Stimulated activated CD4-positive, alpha-beta T cell treated with anti-CD3 and anti-CD28 coated beads, Interleukin-2, amount 100 ng/mL, for 24 hours (primary cell): ENCODE measurements around the gene NOP53.
"Not testable (repeated sequence)": the region's sequence is repeated elsewhere in the genome, so short reads cannot be mapped to it uniquely, and the experiment has no call there.

ENCODE experiments used
- DNase-seq, 2 donors: peaks; one replicate each; pipeline ENCODE4 v3.0.0-alpha.2; 2020

The NOP53 gene

DNA sequence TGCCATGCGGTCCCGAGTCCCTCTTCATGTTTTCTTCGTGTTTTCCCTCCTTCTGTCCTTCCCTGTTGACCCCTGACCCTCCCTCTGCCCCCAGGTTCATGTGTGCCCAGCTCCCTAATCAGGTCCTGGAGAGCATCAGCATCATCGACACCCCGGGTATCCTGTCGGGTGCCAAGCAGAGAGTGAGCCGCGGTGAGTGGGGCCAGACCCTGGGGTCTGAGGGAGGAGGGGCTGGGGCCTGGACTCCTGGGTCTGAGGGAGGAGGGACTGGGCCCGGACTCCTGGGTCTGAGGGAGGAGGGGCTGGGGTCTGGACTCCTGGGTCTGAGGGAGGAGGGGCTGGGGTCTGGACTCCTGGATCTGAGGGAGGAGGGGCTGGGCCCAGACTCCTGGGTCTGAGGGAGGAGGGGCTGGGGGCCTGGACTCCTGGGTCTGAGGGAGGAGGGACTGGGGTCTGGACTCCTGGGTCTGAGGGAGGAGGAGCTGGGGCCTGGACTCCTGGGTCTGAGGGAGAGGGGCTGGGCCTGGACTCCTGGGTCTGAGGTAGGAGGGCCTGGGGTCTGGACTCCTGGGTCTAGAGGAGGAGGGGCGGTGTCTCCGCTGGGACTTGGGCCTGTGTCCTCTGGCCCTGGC, 26.8 kb upstream of the NOP53 start:
- DNase-seq, result not testable (repeated sequence)

DNA sequence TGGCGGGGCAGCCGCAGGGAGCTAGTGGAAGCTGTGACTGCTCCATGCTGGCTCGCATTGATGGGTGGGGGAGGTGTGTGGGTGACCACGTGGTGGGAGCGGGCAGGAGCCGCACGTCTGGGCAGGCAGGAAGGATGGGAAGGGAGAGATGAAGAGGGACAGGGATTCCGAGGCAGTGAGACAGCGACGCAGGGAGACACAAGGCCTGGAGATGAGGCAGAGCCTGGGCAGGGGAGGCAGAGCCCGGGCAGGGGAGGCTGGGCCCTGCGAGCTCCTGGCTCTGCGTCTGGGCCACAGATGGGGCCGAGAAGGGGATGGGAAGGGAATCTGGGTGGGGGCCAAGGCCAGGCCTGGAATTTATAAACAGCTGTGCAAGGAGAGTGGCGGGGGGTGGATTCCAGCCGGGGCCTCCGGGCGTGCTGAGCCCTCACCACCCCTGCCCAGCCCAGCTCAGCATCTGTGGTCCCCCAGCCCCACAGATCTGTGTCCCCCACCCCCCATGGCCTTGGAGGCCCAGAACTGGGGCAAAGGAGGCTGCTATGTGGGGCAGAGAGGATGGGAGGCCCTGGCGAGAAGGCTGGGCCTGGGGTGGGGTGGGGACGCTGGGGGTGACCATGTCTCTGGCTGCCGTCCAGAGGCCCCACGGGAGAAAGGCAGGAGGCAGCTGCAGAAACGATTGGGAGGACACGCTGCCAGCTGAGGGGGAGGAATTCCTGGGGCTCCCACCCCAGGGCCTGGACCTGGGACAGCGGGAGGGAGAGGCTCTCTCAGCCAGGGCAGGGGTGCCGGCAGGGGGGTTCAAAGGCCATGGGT, 26.1 kb upstream of the NOP53 start:
- no peak for DNase-seq

DNA sequence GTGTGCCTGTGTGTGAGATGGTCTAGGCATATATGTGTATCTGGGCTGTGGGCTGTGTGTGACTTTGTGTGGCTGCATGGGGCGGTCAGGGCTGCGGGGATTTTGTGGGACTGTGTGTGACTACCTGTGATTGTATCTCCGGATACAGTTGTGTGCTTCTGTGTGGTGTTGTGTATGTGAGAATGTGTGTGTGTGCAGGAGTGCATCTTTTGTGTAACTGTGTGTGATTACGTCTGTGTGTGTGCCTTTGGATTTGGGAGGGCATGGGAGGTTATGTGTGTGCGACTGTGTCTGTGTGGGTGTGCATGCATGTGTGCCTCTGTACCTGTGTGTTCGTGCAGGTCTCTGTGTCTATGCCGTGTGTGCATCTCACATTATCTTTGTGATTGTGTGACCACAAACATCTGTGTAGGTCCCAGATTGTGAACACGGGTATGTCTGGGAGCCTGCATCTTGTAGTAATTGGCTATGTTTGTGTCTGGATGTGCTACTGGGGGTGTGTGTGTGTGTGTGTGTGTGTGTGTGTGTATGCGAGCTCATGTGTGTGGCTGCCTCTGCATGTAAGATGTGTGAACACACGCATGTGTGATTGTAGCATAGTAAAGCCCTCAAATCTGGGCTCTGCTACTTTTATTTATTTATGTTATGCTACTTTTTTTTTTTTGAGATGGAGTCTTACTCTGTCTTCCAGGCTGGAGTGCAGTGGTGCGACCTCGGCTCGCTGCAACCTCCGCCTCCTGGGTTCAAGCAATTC, 24.5 kb upstream of the NOP53 start:
- DNase-seq, result no peak

GRCh38 chr19:47723581-47723940, 21.8 kb upstream of the NOP53 start:
- DNase-seq, result no peak

GRCh38 chr19:47725759-47726401, 19.5 kb upstream of the NOP53 start:
- no peak for DNase-seq

DNA sequence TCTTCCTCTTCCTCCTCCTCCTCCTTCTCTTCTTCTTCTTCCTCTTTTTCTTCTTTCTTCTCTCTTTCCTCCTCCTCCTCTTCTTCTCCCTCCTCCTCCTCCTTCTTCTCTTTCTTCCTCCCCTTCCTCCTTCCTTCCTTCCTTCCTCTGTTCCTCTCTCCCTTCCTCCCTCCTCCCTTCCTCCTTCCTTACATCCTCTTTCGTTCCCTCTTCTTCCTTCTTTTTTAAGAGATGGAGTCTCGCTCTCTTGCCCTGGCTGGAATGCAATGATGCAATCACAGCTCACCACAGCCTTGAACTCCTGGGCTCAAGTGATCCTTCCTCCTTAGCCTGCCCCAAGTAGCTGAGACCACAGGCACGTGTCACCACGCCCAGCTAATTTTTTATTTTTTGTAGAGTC, 18.9 kb upstream of the NOP53 start:
- DNase-seq, result no peak

- DNase-seq, result not testable (repeated sequence)
These were observed 17.1 kb upstream of the NOP53 start for GRCh38 chr19:47728295-47728694.

DNA sequence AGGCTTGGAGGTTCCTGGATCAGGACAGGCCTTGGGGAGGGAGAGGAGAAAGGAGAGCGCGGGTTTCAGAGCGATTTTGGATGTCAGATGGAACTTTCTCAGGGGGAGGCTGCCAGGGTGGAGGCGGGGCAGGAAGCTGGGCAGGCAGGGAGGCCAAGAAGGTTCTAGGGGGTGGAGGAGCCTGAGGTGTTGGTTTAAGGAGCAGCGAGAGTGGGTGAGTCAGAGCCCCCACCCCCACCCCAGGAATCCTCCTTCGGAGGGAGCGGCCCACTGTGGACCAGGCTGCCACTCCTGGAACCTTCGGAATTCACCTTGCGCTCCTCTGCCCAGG, 15.9 kb upstream of the NOP53 start:
- peak in 1 of 2 donors; percentile 35 for DNase-seq

GRCh38 chr19:47729799-47730520, 15.4 kb upstream of the NOP53 start:
- peak; percentile 65 to 75 for DNase-seq

GRCh38 chr19:47730521-47730889, 14.8 kb upstream of the NOP53 start:
- DNase-seq, result no peak

GRCh38 chr19:47730910-47731309, 14.4 kb upstream of the NOP53 start:
- no peak for DNase-seq

DNA sequence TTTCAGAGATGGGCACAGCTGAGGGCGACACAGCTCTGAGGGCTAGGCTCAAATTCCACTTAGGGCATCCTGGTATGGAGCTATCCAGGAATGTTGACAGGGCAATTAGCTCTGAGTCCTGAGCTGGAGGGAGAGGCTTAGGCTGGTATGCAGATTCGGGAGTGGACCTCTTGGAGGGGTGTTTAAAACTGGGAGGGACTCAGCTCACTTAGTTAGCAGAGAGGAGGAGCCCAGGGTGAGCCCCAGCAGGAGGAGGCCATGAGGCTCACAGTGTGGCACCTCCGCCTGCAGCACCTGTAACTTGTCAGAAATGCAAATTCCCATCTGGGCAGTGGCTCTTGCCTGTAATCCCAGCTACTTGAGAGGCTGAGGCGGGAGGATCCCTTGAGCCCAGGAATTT, 10.2 kb upstream of the NOP53 start:
- no peak for DNase-seq

DNA sequence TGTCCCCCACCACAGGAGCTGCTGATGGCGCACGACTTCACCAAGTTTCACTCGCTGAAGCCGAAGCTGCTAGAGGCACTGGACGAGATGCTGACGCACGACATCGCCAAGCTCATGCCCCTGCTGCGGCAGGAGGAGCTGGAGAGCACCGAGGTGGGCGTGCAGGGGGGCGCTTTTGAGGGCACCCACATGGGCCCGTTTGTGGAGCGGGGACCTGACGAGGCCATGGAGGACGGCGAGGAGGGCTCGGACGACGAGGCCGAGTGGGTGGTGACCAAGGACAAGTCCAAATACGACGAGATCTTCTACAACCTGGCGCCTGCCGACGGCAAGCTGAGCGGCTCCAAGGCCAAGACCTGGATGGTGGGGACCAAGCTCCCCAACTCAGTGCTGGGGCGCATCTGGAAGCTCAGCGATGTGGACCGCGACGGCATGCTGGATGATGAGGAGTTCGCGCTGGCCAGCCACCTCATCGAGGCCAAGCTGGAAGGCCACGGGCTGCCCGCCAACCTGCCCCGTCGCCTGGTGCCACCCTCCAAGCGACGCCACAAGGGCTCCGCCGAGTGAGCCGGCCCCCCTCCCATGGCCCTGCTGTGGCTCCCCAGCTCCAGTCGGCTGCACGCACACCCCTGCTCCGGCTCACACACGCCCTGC, 4.4 kb upstream of the NOP53 start:
- no peak for DNase-seq

DNA sequence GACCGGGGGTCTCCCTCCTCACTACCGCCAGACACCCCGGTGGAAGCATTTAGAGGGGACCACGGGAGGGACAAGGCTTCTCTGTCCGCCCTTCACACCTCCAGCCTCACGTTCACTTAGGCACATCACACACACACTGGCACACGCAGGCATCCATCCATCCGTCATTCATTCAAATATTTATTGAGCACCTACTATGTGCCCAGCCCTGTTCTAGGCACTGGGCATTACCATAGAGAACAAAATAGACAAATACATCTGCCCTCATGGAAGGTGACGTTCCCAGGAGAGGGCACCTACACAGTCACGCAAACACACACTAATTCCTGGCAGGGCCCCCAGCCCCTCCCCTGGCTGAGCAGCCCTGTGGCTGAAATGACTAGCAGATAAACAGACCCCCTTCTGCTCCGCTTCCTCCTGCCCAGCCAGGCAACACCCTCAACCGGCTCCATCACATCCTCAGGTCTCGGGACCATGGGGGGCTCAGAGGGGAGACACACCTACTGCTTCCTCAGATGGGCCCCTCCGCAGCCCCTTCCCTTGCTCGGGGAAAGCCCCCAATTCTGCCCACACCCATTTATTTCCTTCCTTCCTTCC, 3.7 kb upstream of the NOP53 start:
- no peak for DNase-seq

- no peak for DNase-seq
These were observed 2.7 kb upstream of the NOP53 start for GRCh38 chr19:47742634-47743033.

DNA sequence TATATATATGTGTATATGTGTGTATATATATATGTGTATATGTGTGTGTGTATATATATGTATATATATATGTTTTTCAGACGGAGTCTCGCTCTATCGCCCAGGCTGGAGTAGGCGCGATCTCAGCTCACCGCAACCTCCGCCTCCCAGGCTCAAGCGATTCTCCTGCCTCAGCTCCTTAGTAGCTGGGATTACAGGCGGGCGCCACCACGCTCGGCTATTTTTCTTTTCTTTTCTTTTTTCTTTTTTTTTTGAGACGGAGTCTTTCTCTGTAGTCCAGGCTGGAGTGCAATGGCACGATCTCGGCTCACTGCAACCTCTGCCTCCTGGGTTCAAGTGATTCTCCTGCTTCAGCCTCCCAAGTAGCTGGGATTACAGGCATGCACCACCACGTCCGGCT, 783 bp downstream of the NOP53 start:
- not testable (repeated sequence) for DNase-seq

DNA sequence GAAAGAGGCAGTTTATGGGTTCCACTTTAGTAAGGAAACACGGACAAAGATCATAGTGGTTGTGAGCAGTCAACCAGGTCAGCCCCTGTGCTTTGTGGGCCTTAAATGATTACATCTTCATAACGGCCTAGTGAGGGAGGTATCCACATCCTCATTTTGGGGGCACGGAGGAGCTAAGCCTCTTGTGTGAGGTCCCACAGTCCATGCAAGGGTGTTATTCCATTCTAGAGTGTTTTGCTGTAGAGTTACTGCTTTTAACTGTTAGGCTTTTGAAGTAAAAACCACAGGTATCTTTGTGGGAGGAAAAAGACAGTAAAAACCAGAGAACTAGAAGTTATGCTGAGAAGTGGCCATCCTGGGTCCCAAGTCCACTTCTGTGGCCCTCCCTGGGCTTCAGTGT, 4.0 kb downstream of the NOP53 start:
- no peak for DNase-seq

DNA sequence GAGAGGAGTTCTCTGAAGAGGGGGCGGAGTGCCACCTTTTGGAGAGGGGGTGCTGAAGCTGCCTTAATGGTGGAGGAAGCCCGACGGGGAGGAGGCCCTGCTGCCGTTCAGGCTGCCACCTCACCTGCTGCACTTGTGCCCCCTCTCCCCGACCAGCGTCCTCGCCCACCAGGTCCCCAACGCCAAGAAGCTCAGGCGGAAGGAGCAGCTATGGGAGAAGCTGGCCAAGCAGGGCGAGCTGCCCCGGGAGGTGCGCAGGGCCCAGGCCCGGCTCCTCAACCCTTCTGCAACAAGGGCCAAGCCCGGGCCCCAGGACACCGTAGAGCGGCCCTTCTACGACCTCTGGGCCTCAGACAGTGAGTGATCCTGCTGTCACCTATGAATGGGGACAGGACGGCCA, 5.4 kb downstream of the NOP53 start:
- DNase-seq, result no peak

- DNase-seq, result no peak
These were observed 7.3 kb downstream of the NOP53 start for GRCh38 chr19:47752440-47753211.

DNA sequence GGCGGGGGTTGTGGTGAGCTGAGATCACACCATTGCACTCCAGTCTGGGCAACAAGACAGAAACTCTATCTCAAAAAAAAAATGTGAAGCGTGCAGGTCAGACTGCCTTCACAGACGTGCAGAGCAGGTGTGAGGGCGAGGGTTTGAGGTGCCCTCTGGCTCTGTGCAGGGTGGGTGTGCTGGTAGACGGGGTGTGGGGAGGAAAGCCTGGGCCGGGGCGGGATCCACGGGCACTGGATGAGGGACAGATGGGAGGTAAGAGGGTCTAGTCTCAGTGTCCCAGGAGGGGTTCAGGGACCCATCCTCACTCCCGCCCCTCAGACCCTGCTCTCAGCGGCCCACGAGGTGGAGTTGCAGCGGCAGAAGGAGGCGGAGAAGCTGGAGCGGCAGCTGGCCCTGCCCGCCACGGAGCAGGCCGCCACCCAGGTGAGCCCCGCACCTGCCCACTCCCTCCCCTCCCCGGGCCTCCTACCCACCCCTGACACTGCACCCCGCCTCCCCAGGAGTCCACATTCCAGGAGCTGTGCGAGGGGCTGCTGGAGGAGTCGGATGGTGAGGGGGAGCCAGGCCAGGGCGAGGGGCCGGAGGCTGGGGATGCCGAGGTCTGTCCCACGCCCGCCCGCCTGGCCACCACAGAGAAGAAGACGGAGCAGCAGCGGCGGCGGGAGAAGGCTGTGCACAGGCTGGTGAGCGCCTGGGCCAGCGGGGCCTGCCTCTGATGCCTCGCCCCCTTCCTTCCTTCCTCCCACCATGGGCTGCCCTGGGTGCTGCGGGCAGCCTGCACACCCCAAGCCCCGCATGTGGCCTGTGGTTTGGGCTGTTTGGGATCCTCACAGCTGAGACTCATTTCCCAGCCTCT, 9.1 kb downstream of the NOP53 start:
- no peak for DNase-seq
